Ishikawa (cell line): ENCODE measurements around the gene CCDC93.

Experiments used
- CEBPB ChIP-seq: IDR thresholded peaks from 2 replicates; pipeline ENCODE4 v1.6.1; 2012
- EP300 ChIP-seq: IDR thresholded peaks from 2 replicates; pipeline ENCODE4 v1.6.1; 2012; ENCODE audit warnings: borderline replicate concordance
- FOXM1 ChIP-seq: IDR thresholded peaks from 2 replicates; pipeline ENCODE4 v1.6.1; 2012; ENCODE audit warnings: low read depth, borderline replicate concordance
- RAD21 ChIP-seq: IDR thresholded peaks from 2 replicates; pipeline ENCODE4 v1.6.1; 2012; ENCODE audit warnings: low read depth
- TAF1 ChIP-seq: IDR thresholded peaks from 2 replicates; pipeline ENCODE4 v1.6.1; 2012; ENCODE audit warnings: low read depth, mild to moderate bottlenecking
- YY1 ChIP-seq: IDR thresholded peaks from 2 replicates; pipeline ENCODE4 v1.6.1; 2012; ENCODE audit warnings: low read depth
- TF ChIP-seq, protein P1 (sequence below): IDR thresholded peaks from 2 replicates; pipeline ENCODE4 v1.6.1; 2012; ENCODE audit warnings: low read depth, mild to moderate bottlenecking
- TF ChIP-seq, protein P2 (sequence below): IDR thresholded peaks from 2 replicates; pipeline ENCODE4 v1.6.1; 2012

DNA sequence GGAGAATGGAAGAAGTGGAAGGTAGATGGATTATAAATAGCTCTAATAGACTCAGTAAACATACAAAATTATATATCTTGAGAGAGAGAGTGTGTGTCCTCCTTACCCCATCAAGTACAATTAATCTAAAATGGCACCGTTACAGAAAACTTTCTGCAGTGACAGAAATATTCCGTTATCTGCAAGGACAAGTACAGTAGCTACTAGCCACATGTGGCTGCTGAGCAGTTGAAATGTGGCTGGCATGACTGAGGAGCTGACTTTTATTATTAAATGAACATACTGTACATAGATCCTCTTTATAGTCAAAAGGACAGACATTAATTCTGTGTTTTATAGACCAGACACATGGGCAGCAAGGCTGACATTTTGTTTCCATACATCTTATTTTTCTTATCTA lies 7.0 kb downstream of the CCDC93 start:
- TF ChIP-seq, protein P1, sequence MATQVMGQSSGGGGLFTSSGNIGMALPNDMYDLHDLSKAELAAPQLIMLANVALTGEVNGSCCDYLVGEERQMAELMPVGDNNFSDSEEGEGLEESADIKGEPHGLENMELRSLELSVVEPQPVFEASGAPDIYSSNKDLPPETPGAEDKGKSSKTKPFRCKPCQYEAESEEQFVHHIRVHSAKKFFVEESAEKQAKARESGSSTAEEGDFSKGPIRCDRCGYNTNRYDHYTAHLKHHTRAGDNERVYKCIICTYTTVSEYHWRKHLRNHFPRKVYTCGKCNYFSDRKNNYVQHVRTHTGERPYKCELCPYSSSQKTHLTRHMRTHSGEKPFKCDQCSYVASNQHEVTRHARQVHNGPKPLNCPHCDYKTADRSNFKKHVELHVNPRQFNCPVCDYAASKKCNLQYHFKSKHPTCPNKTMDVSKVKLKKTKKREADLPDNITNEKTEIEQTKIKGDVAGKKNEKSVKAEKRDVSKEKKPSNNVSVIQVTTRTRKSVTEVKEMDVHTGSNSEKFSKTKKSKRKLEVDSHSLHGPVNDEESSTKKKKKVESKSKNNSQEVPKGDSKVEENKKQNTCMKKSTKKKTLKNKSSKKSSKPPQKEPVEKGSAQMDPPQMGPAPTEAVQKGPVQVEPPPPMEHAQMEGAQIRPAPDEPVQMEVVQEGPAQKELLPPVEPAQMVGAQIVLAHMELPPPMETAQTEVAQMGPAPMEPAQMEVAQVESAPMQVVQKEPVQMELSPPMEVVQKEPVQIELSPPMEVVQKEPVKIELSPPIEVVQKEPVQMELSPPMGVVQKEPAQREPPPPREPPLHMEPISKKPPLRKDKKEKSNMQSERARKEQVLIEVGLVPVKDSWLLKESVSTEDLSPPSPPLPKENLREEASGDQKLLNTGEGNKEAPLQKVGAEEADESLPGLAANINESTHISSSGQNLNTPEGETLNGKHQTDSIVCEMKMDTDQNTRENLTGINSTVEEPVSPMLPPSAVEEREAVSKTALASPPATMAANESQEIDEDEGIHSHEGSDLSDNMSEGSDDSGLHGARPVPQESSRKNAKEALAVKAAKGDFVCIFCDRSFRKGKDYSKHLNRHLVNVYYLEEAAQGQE = no peak
- TF ChIP-seq RAD21 (no peak), EP300 (no peak), TAF1 (no peak), CEBPB (no peak), YY1 (no peak), FOXM1 (no peak)
- TF ChIP-seq, protein P2, sequence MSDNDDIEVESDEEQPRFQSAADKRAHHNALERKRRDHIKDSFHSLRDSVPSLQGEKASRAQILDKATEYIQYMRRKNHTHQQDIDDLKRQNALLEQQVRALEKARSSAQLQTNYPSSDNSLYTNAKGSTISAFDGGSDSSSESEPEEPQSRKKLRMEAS = no peak
